ENCODE data around the gene TOP1.

The TOP1 gene

GRCh38 chr20:40983898-40984297, 44.7 kb upstream of the TOP1 start:
- H3K9me3 ChIP-seq = no peaks in the 10 kb centered on the region
- H3K27me3 ChIP-seq = no peaks in the 10 kb centered on the region
- no peak for DNase-seq
- no peak overlapping the region for H3K27ac ChIP-seq
- H3K4me1 ChIP-seq = no peaks in the 10 kb centered on the region
- H3K36me3 ChIP-seq = no peaks in the 10 kb centered on the region
- TF ChIP-seq, protein P1, sequence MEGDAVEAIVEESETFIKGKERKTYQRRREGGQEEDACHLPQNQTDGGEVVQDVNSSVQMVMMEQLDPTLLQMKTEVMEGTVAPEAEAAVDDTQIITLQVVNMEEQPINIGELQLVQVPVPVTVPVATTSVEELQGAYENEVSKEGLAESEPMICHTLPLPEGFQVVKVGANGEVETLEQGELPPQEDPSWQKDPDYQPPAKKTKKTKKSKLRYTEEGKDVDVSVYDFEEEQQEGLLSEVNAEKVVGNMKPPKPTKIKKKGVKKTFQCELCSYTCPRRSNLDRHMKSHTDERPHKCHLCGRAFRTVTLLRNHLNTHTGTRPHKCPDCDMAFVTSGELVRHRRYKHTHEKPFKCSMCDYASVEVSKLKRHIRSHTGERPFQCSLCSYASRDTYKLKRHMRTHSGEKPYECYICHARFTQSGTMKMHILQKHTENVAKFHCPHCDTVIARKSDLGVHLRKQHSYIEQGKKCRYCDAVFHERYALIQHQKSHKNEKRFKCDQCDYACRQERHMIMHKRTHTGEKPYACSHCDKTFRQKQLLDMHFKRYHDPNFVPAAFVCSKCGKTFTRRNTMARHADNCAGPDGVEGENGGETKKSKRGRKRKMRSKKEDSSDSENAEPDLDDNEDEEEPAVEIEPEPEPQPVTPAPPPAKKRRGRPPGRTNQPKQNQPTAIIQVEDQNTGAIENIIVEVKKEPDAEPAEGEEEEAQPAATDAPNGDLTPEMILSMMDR (IDR thresholded peaks at IDR 0.05) = no peak
- no peak overlapping the region for H3K4me3 ChIP-seq
- intact Hi-C loops (cut with DNase I; ENCODE audit: low total_unique reads) = no loop called here

DNA sequence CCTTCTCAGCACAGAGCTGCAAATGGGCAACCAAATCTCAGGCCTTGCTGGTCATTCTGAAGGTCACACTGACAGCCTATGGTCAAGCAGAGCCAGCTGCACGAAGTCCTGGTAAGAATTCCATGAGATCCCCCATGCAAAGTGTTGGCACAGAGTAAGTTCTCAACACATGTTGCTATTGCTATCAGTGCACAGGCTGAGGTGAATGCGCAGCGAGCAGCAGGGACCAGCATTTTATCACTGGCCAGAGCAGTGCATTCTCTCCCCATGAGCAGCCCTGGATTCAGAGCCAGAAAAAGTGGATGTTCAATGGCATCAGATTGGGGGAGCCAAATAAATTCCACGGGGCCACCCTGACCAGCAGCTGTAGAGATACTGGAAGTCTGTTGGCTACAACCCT, 44.1 kb upstream of the TOP1 start:
- TF ChIP-seq, protein P1 (IDR thresholded peaks at IDR 0.05) = no peak
- DNase-seq = peak in 1 of 2 donors; percentile 17
- Histone ChIP-seq H3K36me3 (no peaks in the 10 kb centered on the region), H3K9me3 (no peaks in the 10 kb centered on the region), H3K27ac (no peak overlapping the region), H3K4me1 (no peaks in the 10 kb centered on the region), H3K4me3 (no peak overlapping the region), H3K27me3 (no peaks in the 10 kb centered on the region)
- intact Hi-C loops (cut with DNase I; ENCODE audit: low total_unique reads) = no loop called here

GRCh38 chr20:40986774-40987173, 41.8 kb upstream of the TOP1 start:
- H3K36me3 ChIP-seq = no peaks in the 10 kb centered on the region
- DNase-seq = no peak
- H3K27ac ChIP-seq = no peak overlapping the region
- peaks cover 0 to 7% (median 2%) of the 10 kb centered on the region in 4 donors for H3K4me1 ChIP-seq
- no peak overlapping the region for H3K4me3 ChIP-seq
- TF ChIP-seq, protein P1 (IDR thresholded peaks at IDR 0.05) = no peak
- H3K9me3 ChIP-seq = no peaks in the 10 kb centered on the region
- H3K27me3 ChIP-seq = no peaks in the 10 kb centered on the region
- intact Hi-C loops (cut with DNase I; ENCODE audit: low total_unique reads) = loop anchor here (5.0 kb wide), 1 partner anchor 1871 kb away; no protein-coding TSS in a partner anchor

GRCh38 chr20:40990542-40991120, 38.0 kb upstream of the TOP1 start:
- Histone ChIP-seq H3K4me3 (no peak overlapping the region), H3K36me3 (no peaks in the 10 kb centered on the region), H3K4me1 (peaks cover 0 to 7% (median 2%) of the 10 kb centered on the region in 4 donors), H3K27ac (no peak overlapping the region), H3K27me3 (no peaks in the 10 kb centered on the region), H3K9me3 (no peaks in the 10 kb centered on the region)
- peak; percentile 84 to 88 for DNase-seq
- TF ChIP-seq, protein P1 (IDR thresholded peaks at IDR 0.05) = peak; percentile 78 to 86
- intact Hi-C loops (cut with DNase I; ENCODE audit: low total_unique reads) = loop anchor here (2.0 kb wide), 1 partner anchor 104 kb away; no protein-coding TSS in a partner anchor

GRCh38 chr20:40991181-40991889, 37.3 kb upstream of the TOP1 start:
- peaks cover 0 to 7% (median 2%) of the 10 kb centered on the region in 4 donors for H3K4me1 ChIP-seq
- H3K27ac ChIP-seq = no peak overlapping the region
- peak; percentile 54 to 65 for DNase-seq
- no peaks in the 10 kb centered on the region for H3K36me3 ChIP-seq
- H3K9me3 ChIP-seq = no peaks in the 10 kb centered on the region
- no peak overlapping the region for H3K4me3 ChIP-seq
- intact Hi-C loops (cut with DNase I; ENCODE audit: low total_unique reads) = loop anchor here (2.0 kb wide), 1 partner anchor 103 kb away; no protein-coding TSS in a partner anchor
- TF ChIP-seq, protein P1 (IDR thresholded peaks at IDR 0.05) = no peak
- no peaks in the 10 kb centered on the region for H3K27me3 ChIP-seq

Measured in tibial artery (tissue), 4 donors.